Nephron progenitor cell (in vitro differentiated cells): Measurements from ENCODE around the gene OR1I1.

ENCODE experiments used
- DNase-seq: peaks from one replicate; pipeline ENCODE4 v3.0.0; 2021
- H3K27ac Mint-ChIP-seq: 2 replicates; pipeline ENCODE4 v1.8.0; 2021; ENCODE audit warnings: mild to moderate bottlenecking, moderate library complexity, mixed read lengths
- H3K27me3 Mint-ChIP-seq: 2 replicates; pipeline ENCODE4 v1.8.0; 2021; ENCODE audit warnings: mild to moderate bottlenecking, low read depth, mixed read lengths; ENCODE audit not compliant: poor library complexity
- H3K36me3 Mint-ChIP-seq: 2 replicates; pipeline ENCODE4 v1.8.0; 2021; ENCODE audit warnings: low read depth, mixed read lengths
- H3K4me1 Mint-ChIP-seq: 2 replicates; pipeline ENCODE4 v1.8.0; 2021; ENCODE audit warnings: mixed read lengths
- H3K4me3 Mint-ChIP-seq: 2 replicates; pipeline ENCODE4 v1.8.0; 2021; ENCODE audit warnings: mild to moderate bottlenecking, moderate library complexity, mixed read lengths
- H3K9me3 Mint-ChIP-seq: 2 replicates; pipeline ENCODE4 v1.8.0; 2021; ENCODE audit warnings: mild to moderate bottlenecking, moderate library complexity, mixed read lengths
- TF ChIP-seq, protein P1 (sequence below): fragments of 200-600 bp; sonication (generic); IDR thresholded peaks from 2 replicates; pipeline ENCODE4 v1.5.0; 2021; ENCODE audit warnings: antibody characterized with exemption

The OR1I1 gene

DNA sequence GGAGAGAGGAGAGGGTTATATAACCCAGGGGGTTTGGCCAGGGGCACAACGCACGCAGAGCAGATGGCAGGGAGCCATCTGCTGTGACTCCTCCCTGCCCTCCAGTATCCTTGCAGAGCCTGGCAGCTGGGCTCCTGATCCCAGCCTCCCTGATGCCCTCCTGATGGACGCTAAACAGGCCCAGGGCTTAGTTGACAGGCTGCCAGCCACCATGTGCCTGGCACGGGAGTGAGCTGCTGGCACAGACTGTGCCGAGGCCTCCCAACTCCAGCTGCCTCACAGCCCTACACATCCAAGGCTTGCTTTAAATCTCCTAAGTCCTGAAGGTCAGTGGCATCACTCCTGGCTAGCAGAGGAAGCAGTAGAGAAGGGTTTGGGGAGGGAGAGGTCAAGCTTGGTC is 41.9 kb downstream of the OR1I1 start:
- H3K36me3 Mint-ChIP-seq: peaks cover 41% of the 10 kb centered on the region
- H3K27me3 Mint-ChIP-seq: peaks cover 1% of the 10 kb centered on the region
- no peak overlapping the region for H3K27ac Mint-ChIP-seq
- TF ChIP-seq, protein P1, sequence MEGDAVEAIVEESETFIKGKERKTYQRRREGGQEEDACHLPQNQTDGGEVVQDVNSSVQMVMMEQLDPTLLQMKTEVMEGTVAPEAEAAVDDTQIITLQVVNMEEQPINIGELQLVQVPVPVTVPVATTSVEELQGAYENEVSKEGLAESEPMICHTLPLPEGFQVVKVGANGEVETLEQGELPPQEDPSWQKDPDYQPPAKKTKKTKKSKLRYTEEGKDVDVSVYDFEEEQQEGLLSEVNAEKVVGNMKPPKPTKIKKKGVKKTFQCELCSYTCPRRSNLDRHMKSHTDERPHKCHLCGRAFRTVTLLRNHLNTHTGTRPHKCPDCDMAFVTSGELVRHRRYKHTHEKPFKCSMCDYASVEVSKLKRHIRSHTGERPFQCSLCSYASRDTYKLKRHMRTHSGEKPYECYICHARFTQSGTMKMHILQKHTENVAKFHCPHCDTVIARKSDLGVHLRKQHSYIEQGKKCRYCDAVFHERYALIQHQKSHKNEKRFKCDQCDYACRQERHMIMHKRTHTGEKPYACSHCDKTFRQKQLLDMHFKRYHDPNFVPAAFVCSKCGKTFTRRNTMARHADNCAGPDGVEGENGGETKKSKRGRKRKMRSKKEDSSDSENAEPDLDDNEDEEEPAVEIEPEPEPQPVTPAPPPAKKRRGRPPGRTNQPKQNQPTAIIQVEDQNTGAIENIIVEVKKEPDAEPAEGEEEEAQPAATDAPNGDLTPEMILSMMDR: no peak
- H3K9me3 Mint-ChIP-seq: no peaks in the 10 kb centered on the region
- no peak for DNase-seq
- H3K4me3 Mint-ChIP-seq: peak overlapping the region; percentile 96
- H3K4me1 Mint-ChIP-seq: peaks cover 20% of the 10 kb centered on the region

DNA sequence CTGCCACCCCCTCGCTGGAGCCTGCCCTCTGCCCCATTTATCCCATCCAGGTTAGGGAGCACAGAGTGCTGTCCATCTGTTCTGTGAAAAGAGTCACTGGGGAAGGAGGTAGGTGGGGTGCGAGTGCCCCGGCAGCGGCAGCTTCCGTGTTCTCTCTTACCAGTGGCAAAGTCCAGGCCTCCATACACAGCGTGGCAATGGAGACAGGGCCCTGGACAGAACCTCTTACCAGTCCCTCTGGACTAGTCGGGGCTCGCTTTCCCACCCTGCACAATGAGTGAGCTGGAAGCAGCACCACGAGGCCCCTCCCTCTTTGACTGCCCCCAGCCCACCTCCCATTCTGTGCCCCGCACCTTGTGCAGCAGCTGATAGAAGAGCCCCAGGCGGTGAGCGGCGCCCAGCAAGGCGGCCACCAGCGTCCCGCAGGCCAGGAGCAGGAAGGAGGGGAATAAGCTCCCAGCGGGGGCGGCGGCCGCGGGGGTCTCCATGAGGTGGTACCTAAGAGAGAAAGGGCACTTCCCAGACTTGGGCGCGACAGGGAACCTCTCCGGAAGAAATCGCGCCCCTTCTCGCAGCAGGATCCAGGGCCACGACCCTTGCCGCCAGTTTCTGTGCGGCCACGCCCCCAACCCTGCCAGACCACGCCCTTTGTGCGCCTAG is 42.7 kb downstream of the OR1I1 start:
- Mint-ChIP-seq H3K27me3 (peaks cover 4% of the 10 kb centered on the region), H3K36me3 (peaks cover 33% of the 10 kb centered on the region), H3K9me3 (no peaks in the 10 kb centered on the region), H3K4me3 (peak overlapping the region; percentile 96), H3K4me1 (peaks cover 20% of the 10 kb centered on the region), H3K27ac (peak overlapping the region; percentile 97)
- DNase-seq: peak; percentile 80
- TF ChIP-seq, protein P1: no peak

DNA sequence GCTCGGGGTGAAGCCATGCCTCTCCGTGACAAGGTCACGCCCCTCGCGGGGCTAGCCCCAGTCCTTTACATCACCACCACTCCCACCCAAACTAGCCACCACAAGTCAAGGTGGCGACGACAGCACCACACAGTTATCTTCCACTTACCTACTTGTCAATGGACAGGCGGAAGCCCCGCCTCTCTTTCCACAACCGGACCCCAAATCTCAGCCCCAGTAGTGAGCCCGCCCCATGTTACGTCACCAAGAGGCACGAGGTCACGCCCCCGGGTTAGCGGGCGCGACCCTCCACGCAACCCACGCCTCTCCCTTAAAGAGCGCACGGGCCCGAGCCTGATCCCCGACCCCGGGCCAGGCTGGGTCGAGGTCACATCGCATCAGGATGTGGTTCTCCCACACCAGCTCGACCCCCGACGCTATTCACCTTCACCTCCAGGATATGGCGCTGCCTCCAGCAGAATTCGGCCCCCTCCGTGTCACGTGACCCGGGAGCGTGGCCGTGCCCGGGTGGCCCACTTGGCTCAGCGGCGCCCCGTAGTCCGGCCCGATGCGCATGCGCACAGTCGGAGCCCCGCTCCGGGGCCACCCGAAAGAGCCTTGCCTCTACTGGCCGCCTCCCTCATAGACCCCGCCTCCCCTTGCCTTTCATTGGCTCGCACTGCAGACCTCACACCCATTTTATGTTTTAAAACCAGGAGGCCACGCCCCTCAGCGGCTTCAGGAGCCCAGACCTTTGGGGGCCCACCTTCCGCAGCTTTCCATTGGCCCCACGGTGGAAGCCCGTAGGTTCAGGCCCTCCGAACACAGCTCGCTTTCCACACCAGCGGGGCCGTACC is 43.4 kb downstream of the OR1I1 start:
- peak overlapping the region; percentile 97 for H3K27ac Mint-ChIP-seq
- peaks cover 26% of the 10 kb centered on the region for H3K36me3 Mint-ChIP-seq
- TF ChIP-seq, protein P1: no peak
- peak overlapping the region; percentile 96 for H3K4me3 Mint-ChIP-seq
- peaks cover 20% of the 10 kb centered on the region for H3K4me1 Mint-ChIP-seq
- DNase-seq: peak; percentile 99
- H3K9me3 Mint-ChIP-seq: no peaks in the 10 kb centered on the region
- H3K27me3 Mint-ChIP-seq: peaks cover 4% of the 10 kb centered on the region

DNA sequence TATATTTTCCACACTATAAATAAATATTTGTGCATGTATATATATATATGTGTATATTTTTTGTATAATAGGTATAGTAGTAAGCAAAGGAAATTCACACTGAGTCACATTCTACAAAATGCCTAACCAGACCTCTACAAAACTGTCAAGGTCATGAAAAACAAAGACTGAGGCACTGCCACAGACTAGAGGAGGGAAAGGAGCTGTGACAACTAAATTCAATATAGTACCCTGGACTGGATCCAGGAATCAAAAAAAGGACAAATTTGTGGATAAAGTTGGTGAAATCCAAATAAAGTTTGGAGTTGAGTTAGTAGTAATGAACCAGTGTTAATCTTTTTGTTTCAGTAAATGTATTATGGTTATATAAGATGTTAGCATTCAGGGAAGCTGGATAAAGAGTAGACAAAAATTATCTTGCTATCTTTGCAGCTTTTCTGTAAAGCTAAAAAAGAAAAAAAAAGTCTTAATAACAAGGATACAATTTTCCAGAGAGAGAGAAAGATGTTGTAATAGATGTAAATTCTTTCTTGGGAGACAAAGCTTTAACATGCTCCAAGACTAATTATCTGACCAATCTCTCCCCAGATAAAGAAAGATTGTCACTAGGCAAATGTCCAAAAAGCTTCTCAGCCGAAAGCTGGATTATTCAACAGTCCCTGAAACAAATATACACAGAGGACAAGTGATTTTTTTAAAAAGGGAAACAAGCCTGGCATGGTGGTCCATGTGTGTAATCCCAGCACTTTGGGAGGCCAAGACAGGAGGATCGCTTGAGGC is 44.3 kb downstream of the OR1I1 start:
- H3K4me1 Mint-ChIP-seq: peaks cover 20% of the 10 kb centered on the region
- H3K27ac Mint-ChIP-seq: no peak overlapping the region
- DNase-seq: no peak
- no peaks in the 10 kb centered on the region for H3K9me3 Mint-ChIP-seq
- peak overlapping the region; percentile 96 for H3K4me3 Mint-ChIP-seq
- peaks cover 4% of the 10 kb centered on the region for H3K27me3 Mint-ChIP-seq
- TF ChIP-seq, protein P1: no peak
- H3K36me3 Mint-ChIP-seq: peaks cover 17% of the 10 kb centered on the region

DNA sequence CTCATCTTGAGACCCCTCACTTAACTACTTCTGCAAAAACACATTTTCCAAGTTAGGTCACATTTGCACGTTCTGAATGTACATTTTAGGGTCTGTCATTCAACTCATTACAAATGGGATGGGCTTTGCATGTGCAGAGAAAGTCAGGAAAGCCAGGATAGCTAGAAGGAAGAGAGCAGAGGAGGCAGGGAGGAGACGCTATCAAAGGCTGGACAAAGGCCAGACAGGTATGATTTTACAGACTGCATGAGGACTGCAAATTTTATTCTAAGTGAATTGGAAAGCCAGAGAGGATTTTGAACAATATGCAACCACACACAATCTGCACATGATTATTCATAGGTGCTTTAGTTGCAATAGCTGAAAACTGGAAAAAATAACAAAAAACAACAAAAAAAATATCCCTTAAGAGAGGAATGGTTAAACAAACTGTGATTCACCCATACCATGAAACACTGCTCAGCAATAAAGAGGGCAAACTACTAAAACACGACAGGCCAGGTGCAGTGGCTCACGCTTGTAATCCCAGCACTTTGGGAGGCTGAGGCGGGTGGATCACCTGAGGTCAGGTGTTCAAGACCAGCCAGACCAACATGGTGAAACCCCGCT is 46.3 kb downstream of the OR1I1 start:
- Mint-ChIP-seq H3K4me3 (no peak overlapping the region), H3K36me3 (peaks cover 1% of the 10 kb centered on the region), H3K4me1 (peaks cover 20% of the 10 kb centered on the region), H3K9me3 (no peaks in the 10 kb centered on the region), H3K27me3 (peaks cover 4% of the 10 kb centered on the region), H3K27ac (no peak overlapping the region)
- TF ChIP-seq, protein P1: no peak
- DNase-seq: no peak
